AG10803 (cell line): ENCODE data around the gene TRIM65.

ENCODE experiments used
- DNase-seq: peaks from one replicate; pipeline ENCODE4 v3.0.0; 2010; ENCODE audit warnings: low read depth
- H3K4me3 ChIP-seq: 2 replicates; pipeline ENCODE4 v1.5.1; 2011; ENCODE audit warnings: mild to moderate bottlenecking, low read length, control low read depth
- CTCF ChIP-seq: conservative IDR thresholded peaks from 2 replicates; pipeline ENCODE4 v1.5.1; 2011; ENCODE audit warnings: mild to moderate bottlenecking, low read length, control low read depth, inconsistent platforms

TRIM65 gene

DNA sequence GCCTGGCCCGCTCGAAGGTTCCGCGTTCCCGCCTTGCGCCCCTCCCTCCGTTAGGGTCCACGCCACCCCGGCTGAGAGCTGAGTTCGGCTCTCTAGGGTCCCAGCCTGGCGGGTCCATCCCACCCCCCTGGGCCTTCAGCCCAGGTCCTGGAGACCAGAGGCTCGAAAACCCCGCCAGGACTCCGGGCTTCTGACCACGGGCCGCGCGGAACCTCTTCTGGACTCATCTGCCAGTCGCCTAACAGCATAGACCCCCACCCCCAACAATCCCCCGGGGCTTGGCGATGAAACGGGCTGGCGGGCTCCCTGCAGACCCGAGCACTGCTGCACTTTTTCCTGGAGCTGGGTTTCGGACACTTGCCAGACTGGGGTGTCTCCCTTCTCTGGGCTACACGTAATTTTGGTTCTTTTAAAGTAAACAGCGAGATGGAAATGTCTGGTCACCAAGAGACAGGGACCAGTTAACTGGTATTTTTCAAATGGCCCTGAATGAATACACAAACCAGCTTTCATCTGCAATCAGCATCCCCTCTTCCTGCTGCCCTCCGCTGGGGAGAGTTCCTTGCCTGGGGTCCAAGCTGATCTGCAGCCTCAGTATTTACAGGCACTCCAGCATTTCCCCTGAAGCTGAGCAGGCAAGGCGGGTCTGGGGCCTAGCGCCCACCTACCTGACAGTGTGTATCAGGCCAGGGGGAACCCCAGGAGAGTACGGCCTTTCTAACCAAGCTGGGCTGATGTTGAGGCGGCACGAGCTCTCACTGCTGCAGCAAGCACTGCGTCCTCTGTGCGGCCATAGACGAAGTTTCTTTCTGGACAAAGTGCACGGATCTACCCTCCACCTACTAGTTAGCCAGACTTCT lies 639 bp upstream of the TRIM65 start:
- no peak for TF ChIP-seq CTCF
- no peak for DNase-seq
- H3K4me3 ChIP-seq = peak overlapping the region; percentile 77

- peak; percentile 29 for DNase-seq
- H3K4me3 ChIP-seq = peak overlapping the region; percentile 69
- peak; percentile 54 for TF ChIP-seq CTCF
Observed at GRCh38 chr17:75895370-75896155, 1.2 kb downstream of the TRIM65 start.

DNA sequence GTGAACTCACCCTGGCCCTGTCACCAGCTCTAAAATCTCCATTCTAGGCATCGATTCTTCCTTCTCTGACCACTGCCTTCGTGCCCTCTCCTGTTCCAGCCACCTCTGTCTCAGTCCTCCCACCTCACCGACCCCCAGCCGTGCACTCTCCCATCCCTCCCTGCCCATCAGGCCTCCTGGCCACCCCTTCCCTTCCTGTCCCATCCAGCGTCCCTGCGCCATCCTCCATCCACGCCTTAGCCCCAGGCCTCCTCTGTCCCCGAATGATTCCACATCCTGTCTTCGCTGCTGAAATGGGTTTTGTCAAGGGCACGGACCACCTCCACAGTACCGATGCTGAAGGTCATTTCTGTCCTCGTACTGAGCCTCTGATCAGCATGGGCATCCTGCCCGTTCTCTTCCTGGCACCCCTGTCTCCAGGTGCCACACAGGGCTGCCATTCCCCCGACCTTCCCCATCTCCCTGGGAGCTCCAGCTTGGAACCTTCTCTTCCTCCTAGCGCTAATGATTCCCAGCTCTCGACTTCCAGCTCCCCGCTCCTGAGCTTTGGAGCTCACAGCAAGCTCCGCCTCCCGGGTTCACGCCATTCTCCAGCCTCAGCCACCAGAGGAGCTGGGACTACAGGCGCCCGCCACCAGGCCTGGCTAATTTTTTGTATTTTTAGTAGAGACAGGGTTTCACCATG lies 2.6 kb downstream of the TRIM65 start:
- no peak overlapping the region; the same call in 1 of the 2 replicates for H3K4me3 ChIP-seq
- no peak for DNase-seq
- TF ChIP-seq CTCF = no peak

DNA sequence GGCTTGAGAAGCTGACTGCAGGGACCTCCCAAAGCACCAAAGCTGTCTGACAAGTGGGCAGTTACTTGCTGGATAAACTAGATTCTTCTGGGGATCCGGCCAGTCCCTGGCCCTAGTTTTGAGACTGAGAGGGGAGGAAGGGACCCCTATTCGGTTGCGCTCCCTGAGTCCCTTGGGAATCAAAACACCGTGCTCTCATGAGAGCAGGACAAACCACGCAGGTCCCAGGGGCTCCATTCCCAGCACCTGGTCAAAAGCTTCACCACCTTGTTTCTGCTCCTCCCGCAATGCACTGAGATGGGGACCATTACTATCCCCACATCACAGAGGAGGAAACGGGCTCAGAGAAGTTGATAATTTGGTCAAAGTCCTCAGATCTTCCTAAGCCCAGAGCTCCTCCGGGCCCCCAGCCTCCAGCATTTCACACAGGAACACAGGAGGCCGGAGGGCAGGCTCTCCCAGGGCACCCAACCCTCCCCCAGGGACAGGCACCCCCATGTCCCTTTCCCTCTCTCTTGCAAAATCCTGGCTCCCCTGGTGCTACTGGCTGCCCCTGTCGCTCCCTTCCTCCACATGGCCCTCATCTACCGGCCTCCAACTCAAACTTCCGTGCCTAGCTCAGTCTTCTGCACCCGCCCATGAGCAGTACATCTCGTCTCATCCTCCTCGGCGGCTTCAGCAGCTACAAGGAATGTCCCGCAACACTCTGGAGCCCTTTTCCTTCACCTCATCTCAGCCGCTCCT lies 3.3 kb downstream of the TRIM65 start:
- TF ChIP-seq CTCF = no peak
- DNase-seq = no peak
- no peak overlapping the region for H3K4me3 ChIP-seq

DNA sequence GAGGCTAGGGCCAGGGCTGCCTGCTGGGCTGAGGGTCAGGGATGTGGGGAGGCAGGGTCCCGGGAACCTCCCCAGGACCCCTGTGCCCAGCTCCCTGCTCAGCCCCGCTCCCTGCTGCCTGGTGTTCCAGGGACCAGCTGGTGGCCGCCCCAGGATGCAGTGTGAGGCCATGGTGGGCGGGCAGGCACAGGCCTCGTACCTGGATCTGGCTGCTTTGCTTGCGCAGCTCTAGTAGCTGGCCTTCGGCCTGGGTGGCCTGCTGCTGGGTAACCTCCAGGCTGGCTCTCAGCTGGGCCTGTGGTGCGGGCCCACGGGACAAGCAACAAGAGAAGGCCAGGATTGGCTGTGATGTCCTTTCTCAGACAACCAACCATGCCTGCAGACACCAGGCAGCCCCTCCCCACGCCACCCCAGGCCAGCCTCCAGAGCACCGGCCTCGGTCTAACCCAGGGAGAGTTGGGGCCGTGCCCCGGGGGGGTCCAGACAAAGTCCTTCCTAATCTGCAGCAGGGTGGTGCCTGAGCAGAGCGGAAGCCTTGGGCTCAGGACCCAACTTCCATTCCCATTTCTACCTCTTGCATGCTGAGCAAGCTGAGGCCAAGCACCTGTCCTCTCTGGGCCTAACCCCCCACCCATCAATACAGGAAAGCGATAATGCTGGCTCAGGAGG lies 4.1 kb downstream of the TRIM65 start:
- DNase-seq = no peak
- no peak for TF ChIP-seq CTCF
- H3K4me3 ChIP-seq = no peak overlapping the region
